HG02642 (cell line): Measurements from ENCODE around the gene TIAM2.
A peak's percentile ranks its signal among the peaks of the same experiment; 100 is the strongest.

Experiments
- ATAC-seq: cut with Tn5 transposase; IDR thresholded peaks from one replicate; pipeline ENCODE4 v1.9.1; 2021; ENCODE audit warnings: mild to moderate bottlenecking; ENCODE audit not compliant: unreplicated experiment, poor library complexity

The TIAM2 gene

DNA sequence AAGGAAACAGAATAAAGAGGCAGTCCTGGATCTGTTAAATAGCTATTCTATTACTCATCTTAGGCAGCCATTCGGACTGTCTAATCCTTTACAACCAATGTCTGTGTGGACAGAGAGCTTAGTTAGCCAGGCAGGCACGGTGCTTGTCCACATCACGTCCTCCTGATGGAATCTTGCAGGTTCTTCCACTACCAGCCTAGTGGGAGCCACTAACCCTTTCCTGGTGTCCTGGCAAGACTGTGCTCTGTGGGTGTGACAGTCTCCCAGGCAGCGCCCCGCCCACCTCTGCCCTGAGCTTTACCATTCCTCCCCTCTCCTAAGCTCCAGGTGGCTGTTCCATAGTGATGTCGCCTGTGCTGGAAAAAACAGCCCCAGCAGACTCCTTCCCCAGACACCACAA lies 190.4 kb downstream of the TIAM2 start:
- ATAC-seq: no peak

DNA sequence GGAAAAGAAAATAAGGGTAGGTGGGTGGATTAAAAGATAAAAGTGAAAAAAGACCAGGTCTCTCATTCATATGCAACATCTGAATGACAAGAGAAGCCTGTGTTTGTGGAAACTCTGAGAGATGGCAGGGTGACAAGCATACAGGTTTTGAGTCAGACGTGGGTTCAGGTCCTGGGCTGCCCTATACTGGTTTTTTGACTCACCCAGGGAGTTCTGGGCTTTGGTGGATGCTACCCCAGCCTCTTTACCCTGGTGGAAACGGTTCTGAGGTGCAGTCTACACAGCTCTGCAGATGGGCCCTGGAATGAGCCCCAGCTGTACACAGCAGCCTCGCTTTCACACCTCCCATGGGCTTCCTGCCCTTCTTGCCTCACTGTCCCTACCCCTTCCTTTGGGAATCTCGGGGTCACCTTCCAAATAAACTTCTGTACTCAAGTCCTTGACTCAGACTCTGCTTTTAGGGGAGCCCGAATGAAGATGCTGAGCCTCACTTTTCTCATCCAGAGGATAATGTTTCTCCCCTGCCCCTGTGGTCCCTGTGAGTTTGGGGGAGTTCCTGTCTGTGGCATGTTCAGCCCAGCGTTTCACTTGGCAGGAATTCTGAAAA lies 191.0 kb downstream of the TIAM2 start:
- no peak for ATAC-seq

DNA sequence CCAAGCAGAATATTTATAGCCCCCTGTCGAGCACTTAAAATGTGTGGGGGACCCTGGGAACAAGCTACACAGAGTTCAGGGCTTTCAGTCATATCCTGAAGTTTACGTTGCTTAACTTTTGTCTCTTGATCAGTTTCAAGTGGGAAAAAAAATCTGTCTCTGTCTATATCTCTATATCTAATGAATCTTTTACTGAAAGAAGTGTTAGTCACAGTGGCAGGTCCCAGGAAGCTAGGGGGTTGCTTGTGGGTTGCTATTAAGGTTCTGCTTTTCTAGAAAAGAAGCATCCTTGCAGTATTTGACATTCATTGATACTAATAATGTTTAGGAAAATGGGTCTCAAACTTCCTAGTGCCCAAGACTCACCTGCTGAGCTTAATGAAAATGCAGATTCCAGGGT lies 192.0 kb downstream of the TIAM2 start:
- no peak for ATAC-seq

DNA sequence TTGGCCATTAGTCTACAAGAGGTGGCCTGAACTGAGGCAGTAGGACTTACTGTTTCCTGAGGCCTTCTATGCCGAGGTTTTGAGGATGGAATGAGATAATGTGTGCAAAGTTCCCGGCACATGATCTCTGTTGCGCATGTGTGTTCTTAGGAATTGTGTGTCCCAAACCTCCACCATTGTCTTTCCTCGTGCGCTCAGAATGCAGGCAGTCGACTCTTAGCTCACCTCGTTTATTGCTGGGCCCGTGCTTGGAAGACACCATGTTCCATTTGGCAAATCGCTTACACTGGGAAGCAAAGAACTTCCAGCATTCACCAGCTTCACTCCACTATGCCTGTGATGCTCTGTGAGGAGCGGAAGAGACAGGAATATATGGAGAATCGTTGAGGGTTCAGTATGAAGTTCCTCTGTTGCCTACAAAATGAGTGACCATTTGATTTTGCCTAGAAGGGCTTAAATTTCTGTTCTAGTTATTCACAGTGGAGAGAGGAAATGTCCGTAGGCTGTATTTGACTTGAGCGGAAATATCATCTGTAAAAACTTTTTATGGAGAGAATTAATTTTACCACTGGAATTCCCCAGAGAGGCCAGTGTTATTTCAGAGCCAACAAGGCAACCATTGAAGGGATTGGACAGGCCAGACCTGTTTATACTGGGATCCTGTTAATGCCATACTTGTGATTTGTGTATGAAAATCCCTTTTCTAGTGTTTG lies 193.0 kb downstream of the TIAM2 start:
- ATAC-seq: no peak

DNA sequence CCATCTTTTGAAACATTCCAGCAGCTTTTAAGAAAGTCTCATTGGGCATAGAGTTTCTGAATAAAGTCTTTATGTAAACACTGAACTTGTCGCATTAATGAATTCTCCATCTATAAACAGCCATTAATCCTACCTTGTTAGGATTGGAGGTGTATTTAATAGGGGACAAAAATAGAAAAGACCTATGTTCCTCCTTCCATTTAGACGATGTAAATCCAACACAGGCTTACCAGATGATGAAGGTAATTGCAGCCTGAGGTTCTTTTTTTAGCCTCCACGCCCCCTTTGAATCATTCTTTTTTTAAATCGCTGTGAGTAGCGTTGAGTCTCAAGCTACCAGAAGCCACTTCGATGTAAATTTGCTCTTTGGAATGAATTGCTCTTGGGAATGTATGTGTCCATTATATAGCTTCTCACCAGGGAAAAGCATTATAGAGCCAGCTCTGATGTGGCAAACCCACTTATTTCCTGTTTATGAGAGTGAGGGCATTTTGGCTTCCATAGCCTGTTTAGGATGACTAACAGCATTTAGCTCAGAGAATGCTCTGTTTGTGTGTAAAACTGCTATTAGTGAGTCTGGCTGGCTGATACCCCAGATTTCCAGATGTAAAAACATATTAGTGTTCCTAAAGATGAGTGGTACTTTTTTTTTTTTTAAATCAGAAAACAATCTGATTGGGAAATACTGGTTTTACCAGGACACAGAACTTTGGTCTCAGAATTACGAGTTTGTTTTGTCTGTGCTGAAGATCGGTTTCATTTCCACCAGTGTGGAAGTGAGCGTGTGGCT lies 193.8 kb downstream of the TIAM2 start:
- ATAC-seq: no peak

DNA sequence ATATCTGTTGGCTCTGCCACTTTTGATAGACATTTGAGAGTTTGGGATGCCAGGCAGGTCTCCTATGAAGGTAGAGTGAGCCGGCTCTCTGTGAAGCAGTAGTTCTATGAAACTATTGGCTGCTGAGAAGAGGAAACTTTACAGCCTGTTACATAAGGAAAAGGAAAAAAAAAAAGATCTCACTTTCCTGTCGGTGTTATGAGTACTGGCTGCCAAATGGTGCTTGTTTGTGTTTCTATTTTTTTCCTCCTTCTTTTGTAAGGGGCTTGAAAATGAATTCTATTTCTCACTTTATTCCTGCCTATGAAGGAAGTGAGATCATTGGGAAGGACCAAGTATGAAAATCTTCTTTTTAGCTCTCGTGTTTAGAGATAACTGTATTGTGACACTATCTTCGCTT lies 195.6 kb downstream of the TIAM2 start:
- no peak for ATAC-seq

DNA sequence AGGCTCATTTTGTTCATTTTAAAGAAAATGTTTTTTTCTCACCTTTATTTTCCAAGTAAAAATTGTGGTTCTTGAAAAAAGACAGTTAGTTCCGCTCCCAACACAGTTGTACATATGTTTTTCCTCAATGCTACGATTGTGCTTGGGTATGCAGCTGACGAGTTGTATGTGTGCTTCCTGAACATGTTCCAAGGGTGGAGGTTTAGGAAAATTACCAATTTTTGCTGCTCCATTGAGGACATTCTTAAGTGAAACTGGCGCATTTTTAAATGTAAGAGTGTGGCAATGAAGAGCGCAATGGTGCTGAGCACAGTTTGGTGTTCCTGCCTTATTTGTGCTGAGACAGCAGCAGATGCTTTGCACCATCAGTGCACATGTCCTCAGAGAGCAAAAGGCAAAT lies 198.4 kb downstream of the TIAM2 start:
- no peak for ATAC-seq

DNA sequence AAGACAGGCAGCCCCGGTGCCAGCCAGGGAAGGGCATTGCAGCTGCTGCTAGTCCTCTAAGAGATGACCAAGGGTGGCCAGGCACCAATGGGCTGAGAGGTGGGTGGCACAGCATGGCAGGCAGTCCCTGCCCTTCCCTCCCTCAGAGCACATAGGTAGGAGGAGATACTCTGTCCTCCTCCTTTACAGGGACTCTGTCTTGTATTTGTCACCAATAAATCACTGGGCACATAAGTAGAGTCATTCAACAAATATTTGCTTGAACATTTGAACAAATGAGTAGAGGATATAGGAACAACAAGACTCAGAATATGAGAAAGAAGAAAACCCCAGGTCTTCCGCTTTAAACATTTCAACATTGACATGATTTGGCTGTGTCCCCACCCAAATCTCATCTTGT lies 199.3 kb downstream of the TIAM2 start:
- no peak for ATAC-seq

DNA sequence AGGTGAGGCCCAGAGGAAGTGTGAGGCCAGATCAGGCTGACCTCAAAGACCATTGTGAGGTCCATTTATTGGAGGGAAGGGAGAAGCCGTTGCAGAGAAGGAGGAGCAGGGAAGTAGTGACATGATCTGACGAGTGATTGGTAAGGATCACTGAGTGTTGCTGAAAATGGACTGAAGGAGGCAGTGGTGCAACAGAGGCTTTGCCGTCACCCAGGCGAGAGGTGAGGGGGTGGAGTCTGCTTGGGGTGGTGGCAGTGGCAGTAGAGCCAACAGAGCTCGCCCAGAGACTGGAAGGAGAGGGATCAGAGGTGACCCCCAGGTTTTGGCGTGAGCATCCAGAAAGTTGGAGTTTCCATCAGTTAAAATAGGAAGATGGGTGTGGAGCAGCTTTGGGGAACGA lies 200.8 kb downstream of the TIAM2 start:
- ATAC-seq: no peak

DNA sequence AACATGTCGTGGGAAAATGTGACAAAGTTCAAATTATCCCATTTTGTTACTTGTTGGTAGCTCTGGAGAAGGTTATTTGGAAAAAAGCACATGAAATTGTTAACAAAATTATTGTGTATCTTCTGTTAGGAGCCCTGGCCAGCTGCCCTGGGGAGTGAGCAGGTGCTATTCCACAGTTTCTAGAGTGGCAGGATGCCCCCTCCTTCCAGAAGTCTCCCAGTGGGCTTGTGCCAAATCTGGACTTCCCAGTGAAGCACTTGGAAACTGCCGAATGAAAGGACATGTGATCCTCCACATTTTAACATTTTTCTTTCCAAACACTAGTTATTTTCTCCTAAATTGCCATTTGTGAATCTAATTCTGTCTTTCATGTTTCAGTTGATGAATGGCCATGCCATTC lies 201.8 kb downstream of the TIAM2 start:
- ATAC-seq: no peak

DNA sequence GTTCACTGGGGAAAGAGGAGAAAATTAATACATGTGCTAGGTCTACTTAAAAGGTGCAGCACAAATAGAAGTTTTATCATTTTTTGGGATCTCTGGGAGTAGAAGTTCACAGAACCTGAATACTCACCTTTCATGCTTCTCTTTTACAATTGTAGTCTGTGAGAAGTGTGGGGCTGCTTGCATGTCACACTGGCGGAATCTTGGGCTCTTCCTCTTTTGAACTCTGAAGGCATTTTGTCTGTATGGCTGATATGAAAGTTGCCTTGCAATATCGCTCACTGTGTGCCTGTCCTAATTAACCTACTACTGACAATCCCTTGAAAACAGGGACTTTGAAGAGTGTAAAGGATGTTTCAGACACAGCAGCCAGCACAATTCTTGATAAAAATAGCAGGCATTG lies 202.8 kb downstream of the TIAM2 start:
- no peak for ATAC-seq

DNA sequence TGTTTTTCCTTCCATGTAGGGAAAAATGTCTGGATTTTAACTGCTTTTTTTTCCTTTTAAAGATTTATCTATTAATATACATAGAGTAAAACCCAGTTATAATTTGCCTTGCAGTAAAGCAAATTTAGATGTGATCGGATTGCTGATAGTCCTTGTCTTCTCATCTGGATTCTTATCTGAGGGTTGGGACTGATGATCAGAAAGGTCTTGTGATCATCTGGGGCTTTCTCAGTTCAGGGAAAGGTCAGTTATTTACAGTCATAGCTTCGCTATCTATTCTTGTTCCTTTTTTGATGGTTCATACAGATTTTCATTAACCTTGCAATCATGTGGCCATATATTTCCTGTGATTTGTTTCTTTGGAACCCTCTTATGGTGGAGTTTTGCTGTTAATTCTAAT lies 204.9 kb downstream of the TIAM2 start:
- peak; percentile 57 for ATAC-seq

DNA sequence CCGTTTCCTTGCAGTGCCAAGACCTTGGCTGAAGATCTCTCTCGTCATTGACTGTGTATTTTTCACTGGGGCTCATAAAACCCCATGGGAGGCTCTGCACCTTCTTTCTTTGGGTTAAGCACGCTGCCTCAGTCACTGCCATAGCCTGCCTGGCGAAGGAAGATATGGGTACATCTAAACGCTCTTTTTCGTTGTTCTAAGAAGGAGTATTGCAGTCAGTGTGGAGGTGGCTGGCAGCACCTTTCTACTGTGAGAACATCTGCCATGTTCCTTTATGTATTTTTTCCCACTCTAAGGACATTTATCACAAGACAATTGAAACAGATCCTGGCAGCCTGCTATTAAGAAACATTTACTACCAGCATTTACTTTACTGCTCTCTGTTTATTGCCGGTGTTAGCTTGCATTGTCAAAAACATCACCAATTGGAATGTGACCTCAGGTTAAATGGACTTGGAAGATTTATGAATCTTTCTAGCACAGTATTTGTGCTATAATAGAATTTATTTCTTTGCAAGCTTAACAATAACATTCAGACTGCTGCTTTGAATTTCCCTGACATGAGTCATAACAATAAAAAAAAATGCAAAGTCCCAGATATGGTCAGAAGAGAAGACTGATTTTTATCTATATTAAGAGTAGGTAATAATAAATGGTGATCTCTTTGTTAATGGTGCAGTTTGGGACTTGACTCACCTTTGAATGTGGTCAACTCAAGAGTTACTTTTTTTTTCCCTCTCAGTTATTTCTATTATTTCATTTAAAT lies 206.5 kb downstream of the TIAM2 start:
- peak; percentile 38 for ATAC-seq

DNA sequence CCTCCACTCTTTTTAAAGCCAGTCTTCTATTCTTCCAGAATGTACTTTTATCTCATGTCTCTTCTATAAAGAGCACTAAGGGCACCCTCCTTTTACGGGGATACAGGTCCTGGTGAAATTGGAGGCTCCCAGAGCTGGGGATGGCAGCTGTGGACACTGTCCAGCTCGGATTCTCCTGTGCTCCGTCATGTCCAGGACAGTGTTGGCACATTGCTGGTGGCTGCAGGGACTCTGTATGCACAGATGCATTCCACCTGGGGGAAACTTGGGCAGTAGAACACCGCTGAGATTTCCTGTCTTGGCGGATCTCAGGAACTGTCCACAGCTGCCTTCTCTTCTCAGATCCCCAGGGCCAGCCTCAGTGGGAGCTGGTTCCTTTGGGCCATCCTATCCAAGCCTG lies 212.1 kb downstream of the TIAM2 start:
- ATAC-seq: no peak

DNA sequence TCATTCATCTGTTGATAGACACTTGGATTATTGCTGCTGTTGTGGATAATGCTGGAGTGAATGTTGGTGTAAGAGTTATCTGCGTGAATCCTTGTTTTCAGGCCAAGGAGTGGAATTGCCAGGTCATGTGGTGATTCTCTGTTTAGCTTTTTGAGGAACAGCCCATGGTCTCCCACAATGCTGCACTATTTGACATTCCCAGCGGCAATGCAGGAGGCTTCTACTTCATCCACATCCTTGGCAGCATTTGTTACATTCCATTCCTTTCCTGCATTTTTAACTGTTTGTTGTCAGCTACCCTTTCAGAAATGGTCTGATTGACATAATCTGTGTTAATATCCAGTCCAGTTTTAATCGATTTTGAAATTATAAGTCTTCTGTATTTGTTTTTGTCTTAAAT lies 217.0 kb downstream of the TIAM2 start:
- ATAC-seq: no peak

DNA sequence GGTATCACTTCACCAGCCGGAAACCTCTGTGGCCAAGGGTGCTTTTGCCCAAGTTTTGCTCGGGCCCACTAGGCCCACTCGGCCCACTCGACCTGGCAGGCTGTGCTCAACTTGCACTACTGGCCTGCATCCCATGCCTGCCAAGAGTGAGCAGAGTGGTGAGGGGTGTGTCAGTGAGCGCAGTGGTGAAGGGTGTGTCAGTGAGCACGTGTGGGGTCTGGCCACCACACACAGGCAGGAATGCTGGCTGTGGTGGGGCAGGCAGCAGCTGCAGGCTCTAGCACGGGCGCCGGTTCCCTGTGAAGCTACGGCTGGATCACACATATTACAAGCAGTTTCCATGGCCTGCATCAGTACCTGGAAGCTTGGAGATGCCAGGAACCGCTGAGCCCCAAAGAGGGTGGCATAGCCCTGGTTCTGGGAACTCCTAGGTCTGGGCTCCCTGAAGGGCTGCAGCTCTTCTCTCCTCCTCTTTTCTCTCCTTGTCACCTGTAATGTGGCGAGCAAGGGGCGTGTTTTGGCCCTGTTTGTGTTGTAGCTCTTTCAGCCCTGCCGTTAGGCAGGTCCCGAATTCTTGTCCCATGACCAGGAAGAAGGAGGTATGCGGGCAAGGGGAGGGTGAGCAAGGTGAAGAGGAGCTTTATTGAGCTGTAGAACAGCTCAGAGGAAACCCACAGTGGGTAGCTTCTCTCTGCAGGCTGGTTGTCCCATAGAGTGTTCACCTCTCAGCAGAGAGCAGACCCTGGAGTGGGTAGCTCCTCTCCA lies 217.7 kb downstream of the TIAM2 start:
- ATAC-seq: no peak

DNA sequence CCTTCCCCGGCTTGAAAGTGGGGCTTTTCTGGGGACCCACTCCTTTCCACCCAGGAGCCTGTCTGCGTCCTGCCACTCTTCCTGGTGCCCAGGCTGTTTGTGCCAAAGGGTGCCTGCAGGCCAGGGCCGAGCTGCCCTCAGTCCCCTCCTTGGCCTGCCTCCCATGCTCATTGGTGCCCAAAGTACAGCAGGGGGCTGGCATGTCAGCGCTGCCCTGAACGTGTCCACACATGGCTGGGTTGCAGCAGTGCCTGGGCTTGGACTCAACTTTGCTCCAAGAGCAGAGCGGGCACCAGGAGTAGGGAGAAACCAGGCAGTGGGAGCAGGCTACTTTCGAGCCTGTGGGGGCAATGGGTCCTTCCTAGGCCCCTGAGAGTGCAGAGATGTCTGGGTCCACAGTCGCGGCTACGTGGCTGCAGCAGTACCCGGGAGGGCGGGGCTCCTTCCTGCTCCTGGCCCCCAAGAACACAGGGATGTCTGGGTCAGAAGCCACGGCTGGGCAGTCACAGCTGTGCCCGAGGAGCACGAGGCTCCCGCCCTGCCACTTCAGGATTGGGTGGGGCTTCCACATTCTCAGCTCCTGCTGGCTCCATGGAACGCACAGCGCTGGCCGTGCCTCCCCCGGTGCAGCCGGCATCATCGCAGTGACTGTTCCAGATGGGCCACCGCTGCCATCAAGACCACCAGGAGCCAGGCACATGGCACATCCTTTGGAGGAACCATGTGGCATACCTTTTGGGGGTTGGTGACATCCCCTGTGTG lies 218.7 kb downstream of the TIAM2 start:
- no peak for ATAC-seq

DNA sequence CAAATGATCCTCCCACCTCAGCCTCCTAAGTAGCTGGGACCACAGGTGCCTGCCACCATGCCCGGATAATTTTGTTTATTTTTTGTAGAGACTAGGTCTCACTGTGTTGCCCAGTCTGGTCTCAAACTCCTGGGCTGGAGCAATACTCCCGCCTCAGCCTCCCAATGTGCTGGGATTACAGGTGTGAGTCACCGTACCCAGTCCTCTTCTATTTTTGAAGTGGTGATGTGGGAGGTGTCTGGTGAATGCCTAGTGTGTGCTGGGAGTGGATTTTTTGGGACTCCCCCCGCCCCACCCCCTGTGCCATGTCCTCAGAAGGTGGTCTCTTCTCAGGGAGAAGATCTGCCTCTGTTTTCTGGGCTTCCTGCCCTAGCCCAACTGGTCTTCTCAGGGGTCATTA lies 220.8 kb downstream of the TIAM2 start:
- ATAC-seq: no peak

DNA sequence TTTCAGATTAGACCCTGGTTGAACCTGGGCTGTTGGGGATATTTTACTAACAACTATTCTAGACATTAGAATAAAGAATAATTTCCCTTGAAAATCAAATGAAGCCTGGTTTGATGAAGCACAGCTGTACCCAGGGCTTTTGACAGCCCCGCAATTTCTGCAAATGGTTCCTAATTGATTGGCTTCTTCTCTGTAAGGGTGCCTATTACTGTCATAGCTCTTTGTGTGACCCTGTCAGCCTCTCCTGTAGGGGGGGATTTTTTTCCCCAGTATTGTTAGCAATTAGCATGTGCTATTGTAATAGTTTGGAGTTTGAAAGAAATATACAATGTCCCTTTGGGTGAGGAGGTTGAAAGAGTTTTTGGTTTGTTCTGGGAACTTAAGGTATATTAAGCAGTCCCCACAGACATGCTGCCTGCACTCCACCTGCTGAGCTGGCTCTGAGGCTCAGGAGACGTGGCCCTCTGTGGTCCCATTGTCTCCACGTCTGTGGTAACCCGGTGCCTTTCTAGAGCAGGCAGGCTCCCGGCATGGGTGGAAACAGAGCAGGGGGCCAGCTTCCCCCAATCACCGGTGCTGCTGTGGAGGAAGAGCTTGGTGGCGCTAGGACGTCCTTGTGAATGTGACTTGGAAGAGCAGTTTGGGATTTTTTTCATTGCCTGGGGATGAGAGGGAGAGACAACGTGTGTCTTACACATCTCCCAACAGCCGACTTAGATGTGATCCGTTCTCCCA lies 221.4 kb downstream of the TIAM2 start:
- no peak for ATAC-seq
